Right lung (tissue), 5 donors: ENCODE measurements around the gene PNPLA3. TPM values are rescaled to one million over a fixed set of nuclear protein-coding genes. Genes with fewer than 3 reads are reported as not detected.
"Not testable (repeated sequence)": the region's sequence is repeated elsewhere in the genome, so short reads cannot be mapped to it uniquely, and the experiment has no call there.

Experiments used
- DNase-seq, 2 donors: peaks; one replicate each; pipeline ENCODE4 v3.0.0-alpha.2; 2013
- polyA plus RNA-seq, 5 donors: library from polyadenylated mRNA; unstranded; fragments of 120-200 nt; gene quantifications; one replicate each; pipeline versions ENCODE4 v1.2.1 to v1.2.3, GENCODE V29; 2013; ENCODE audit warnings: inconsistent platforms in 1 of 5, low replicate concordance in 1 of 5; ENCODE audit not compliant: insufficient read length in 5 of 5, insufficient read depth in 1 of 5

The PNPLA3 gene
- polyA plus RNA-seq, 5 donors: 0.46 to 0.77 (median 0.55) TPM

DNA sequence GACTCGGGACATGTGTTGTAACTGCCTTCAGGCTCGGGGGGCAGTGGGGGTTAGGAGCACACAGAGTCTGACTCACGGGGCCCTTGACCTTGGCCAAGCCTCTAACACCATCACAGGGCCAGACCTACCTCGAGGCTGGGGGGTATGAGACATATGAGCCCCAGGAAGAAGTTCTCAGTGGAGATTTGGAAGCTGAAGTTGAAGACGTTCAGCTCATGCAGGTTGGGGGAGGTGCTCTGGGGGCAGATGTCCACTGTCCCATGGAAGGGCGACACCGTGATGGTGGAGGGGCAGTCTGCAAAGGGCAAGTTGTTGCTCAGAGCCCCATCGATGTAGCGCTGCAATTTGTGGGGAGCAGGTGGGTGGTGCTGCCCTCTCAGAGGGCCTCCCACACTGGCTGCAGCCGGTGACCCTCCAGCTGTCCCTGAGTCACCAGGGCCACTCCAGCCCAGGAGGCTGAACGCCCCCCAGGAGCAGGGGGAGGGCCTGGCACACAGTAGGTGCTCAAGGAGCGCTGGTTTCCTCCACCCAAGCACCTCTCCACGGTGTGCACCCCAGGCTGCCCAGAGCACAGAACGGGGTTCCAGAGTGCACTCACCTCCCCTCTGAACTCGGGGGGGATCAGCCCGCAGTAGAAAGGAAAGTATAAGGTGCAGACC lies 34.3 kb upstream of the PNPLA3 start:
- DNase-seq: no peak

DNA sequence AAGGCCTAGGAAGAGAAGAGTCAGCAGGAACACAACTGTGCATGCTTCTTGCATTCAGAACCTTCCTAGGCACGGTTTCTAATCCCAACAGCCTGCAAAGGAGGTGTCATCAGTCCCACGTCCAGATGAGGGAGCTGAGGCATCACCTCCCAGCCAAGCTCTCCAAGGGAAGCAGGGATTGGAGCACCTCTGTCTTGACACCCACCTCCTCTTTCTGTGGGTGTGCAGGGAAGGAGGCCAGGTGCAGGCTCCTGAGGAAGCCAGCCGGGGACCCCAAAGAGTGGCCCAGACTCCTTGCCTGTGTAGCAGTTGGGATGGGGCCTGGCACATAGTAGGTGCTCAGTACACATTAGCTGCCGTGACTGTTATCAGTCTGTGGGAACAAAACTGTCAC lies 33.7 kb upstream of the PNPLA3 start:
- DNase-seq: no peak

DNA sequence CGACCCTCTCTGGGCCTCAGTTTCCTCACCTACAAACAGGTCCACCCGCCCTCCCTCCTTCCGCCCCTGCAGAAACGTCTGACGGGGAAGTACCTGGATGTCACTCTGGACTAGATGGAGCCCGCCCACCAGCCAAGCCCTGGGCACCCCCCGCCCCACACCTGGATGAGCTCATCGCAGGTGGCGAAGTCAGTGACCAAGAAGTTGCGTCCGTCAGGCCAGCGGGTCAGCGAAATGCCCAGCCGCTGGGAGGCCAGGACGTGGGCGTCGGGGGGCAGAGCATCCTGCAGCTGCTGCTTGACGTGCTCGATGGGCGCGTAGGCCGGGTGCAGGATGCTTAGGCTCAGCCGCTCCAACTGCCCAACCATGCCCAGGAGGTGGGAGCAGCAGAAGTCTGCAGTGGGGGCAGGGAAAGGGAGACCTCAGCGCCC lies 32.7 kb upstream of the PNPLA3 start:
- DNase-seq: no peak

DNA sequence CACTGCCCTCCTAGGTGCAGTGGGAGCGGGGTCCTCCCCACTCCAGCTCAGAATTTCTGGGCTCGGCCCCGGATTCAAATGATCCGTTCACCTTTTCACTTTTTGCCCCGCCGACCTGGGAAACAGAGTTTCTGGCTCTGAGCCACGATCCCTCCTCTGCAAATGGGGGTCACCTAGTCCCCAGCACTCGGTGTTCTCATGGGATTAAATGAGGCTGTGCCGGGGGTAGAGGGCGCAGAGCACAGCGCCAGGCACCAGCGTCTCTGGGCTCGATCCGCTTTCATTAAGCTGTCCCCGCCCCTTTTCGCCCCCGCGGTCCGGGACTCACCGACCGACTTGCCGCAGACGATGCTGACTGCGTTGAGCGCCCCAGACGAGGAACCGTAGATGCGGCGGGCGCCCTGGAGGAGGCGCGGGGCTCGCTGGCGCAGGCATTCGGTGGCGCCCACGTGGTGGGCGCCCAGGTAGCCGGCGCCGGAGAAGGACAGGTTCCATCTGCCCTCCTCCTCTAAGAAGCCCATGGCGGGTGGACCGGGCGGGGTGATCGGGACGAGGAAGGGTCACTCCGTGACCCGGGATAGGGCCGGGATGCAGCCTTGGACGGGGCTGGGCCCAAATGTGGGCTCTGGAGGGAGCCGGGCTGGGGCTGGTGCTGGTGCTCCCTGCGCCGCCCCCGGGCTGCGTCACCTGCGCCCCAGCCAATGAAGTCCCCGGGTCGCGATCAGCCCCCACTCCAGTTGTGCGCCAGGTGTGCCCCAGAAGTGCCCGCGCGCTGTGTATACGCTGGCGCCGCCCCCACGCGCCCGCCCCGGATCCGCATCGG lies 32.0 kb upstream of the PNPLA3 start, which contains the start of gene PNPLA5:
TSS of gene PNPLA5 (minus strand) at position 654 of the 823 bp plus-strand sequence. CDS start at position 521, 133 bp downstream.
- no peak for DNase-seq

DNA sequence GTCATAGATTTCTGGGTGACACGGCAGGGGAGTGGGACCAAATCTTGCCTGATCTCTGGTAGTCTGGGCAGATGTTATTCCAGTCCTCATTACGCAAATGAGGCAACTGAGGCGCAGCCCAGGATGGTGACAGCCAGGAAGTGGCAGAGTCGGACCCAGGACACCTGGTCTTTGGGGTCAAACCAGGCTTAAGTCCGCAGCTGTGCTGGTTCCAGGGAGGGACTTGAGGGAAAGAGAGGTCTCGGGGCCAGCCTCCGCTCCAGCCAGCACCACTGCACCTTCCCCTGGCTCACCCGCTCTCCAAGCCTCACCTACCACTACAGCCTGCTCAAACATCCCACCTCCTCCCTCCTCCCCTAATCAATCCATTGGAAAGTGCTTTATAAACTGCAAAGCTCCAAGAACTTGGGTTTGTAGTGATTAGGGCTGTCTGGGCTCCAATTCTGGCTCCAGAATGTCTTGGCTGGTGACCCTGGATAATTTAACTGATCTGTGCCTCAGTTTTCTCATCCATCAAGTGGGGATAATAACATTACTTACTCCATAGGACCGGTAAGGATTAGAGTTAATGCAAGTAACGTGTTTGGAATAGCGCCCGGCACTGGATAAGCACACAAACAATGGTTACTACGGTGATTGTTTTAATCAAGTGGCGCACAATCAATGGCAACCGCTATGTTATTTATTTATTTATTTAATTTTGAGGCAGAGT lies 31.3 kb upstream of the PNPLA3 start:
- no peak for DNase-seq

DNA sequence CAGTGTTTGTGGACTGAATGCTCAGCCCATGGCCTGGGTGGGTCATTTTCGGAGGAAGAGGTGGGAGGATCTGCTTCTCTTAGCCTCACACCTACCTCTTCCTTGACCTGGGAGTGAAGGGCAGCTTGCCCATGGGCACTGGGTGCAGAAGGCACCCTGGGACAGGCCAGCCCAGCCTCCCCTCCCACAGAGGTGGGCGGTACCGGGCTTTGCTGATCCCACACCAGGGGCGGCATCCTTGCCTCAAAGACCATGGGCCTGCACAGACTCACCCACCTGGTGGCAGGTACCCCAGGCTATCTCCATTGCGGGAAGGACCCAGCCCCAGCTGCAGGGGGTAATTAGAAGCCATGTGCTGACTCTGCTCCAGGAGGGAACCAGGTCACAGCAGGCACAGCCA lies 30.3 kb upstream of the PNPLA3 start:
- DNase-seq: no peak

DNA sequence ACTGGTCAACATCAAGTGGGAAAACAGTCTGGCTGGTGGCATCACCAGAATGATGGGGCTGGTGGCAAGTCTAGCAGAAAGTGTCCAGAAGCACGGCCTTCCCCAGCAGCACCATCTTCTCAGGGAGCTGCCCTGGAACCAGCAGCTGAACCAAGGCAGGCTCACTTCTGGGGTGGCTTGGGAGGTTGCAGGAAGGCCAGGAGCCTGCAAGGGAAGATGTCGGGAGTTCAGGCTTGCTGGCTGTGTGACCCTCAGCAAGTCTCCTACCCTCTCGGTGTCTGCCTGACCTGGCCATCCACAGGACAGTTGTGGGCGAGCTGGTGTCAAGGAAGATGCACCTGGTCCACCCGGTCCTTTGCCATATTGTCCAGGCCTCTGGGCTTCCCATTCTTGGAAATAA lies 29.5 kb upstream of the PNPLA3 start:
- no peak for DNase-seq

DNA sequence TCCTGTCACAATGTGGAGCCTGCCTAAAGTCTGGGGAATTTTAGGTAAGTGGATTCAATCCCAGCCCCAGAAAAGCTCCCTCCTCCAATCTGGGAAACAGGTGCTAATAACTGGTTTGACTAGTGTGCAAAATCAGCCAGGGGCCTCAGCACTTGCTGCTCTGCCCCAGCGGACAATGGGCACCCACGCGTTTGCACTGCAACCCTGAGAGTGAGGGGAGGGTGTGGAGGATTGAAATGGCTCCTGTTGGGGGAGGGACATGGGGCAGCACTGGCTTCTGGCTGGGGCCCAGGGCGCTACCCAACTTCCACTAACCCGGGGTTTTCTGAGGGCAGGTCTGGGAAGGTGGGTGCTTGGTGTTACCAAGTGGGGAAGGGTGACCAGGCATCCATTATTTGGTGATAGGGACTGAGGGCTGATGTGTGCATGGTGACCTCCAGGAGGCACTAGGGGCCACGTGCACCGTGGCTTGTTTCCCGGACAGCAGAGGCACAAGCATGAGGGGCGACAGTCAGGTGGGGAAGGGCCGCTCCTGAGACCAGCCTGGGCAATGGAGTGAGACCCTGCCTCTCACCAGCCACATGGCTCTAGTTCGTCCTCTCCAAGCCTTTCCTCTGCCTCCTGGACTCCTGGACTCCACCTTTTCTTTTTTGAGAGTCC lies 27.5 kb upstream of the PNPLA3 start:
- DNase-seq: no peak

DNA sequence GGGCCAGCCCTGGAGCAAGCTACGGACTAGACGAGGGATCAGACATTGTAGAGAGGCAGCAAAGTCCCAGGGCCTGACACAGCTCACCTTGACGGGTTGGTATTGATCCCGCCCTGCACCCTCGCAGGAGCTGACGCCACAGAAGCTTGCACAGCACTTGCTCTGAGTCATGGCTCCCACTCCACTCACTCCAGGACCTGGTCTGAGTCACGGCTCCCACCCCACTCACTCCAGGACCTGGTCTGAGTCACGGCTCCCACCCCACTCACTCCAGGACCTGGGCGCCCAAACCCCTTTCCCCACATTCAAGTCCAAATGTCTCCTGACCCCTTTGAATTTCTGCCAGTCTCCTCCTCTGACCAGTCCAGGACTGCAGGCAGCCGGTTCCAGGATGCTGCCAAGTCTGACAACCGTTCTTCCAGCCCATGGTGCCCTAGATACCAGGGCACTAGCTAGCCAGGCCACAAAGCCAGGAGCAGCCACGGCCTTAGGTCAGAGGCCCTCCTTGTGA lies 25.8 kb upstream of the PNPLA3 start:
- DNase-seq: no peak

DNA sequence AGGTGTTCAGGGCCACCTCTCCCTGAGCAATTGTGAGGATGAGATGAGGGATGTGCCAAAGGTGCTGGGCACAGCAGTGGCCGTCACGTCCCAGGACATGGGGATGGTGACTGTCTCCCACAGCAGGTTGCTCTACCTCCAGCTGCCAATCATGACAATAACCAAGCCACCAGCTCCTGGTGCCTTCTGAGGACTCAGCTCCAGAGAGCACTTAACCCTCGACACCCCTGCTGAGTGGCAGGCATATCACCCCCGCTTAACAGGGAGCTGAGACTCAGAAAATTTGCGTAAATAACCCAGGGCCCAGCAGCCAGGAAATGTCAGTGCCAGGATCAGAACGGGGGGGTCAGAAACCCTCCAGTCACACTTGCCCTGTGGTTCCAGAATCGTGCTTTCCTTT lies 23.4 kb upstream of the PNPLA3 start:
- no peak for DNase-seq

DNA sequence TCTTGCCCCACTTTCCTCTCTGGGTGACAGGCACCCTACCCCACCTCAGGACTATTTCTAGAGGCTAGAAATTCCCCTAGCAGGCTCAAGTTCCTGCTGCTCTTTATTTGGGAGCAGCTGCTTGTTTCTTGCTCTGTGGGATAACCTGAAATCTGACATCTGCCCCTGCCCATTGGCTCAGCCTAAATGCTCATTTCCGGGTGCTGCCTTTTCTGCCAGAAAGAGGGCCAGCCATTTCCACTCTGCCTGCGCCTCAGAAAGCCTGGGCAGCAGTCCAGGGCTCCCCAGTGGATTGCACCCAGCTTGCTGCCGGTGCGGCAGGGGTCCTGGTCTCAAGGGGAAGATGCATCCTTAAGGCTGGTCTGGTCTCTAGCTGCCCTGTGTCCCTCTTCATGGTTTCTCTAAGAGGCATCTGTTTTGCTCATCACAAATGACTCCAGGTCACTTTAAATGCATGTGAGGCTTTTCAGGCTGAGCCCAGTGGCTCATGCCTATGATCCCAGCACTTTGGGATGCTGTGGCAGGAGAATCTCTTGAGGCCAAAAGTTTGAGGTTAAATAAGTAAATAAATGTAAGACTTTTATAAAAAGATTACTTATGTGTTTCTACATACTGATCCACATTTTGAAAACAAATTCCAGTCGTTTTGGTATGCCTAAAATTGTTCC lies 21.5 kb upstream of the PNPLA3 start:
- DNase-seq: no peak

DNA sequence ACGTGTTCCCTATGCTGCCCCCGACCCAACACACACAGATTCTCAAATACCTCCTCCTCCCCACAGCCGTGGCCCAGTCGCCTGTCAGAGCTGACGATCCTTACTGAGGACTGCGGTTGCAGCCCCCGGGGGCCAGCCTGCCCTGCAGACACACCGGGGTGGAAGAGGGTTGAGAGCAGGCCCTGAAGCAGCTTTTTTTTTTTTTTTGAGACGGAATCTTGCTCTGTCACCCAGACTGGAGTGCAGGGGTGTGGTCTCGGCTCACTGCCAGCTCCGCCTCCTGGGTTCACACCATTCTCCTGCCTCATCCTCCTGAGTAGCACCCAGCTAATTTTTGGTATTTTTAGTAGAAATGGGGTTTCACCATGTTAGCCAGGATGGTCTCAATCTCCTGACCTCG lies 20.6 kb upstream of the PNPLA3 start:
- not testable (repeated sequence) for DNase-seq

DNA sequence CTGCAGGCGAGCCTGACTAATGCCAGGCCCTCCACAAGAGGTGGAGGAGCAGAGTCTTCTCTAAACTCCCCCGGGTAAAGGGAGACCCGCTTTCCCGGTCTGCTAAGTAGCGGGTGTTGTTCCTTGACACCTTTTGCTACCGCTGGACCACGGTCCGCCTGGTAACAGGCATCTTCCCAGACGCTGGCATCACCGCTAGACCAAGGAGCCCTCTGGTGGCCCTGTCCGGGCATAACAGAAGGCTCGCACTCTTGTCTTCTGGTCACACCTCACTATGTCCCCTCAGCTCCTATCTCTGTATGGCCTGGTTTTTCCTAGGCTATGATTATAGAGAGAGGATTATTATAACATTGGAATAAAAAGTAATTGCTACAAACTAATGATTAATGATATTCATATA lies 19.2 kb upstream of the PNPLA3 start:
- not testable (repeated sequence) for DNase-seq

DNA sequence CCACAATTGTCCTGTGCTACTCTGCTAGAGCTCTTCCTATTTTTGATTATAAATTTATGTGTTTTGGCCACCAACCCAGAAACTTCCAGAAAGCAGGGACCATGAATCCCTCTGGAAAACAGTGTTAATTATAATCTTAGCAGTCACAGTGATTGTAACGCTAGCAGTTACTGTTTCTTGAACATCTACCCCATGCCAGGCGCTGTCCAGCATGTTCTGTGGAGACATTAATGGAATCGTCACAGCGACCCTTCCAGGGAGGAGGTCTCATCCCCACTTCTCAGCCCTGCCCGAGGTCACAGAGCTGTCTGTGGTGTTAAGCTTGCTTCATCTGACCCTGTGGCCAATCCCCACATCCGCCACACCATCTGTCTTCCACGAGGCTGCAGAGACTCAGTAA lies 17.9 kb upstream of the PNPLA3 start:
- no peak for DNase-seq

DNA sequence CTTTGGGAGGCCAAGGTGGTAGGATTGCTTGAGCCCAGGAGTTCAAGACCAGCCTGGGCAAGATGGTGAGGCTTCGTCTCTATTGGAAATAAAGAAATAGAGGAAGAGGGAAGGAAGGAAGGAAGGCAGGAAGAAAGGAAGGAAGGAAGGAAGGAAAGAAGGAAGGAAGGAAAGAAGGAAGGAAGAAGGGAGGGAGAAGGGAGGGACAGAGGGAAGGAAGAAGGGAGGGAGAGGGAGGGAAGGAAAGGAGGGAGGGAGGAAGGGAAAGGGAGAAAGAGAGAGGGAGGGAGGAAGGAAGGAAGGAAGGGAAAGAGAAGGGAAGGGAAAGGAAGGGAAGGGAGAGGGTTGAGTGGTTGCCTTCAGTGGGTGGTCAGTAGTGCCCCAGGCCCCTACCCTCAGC lies 13.9 kb upstream of the PNPLA3 start:
- no peak for DNase-seq

DNA sequence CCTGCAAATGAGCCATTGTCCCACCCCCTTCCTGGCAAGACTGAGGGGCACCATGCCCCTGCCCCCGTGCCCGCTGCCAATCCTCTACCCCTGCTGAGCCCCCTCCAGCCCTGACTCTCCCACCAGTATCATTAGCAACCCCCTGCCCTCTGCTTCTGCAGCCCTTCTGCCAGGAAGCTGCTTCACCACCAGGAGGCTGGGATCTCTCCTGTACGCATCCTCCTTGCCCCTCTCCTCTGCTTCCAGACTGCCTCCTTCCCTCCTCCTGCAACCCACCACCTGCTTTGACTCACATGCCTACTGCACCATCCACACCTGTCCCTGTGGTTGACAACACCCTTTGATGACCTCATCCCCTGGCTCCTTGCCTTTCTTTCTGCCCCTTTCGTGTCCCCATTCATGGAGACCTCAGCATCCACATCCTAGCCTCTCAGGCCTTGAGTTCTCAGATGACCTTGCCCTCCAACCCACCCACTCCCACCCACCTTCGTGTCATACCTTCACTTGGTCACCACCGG lies 13.4 kb upstream of the PNPLA3 start:
- DNase-seq: no peak

DNA sequence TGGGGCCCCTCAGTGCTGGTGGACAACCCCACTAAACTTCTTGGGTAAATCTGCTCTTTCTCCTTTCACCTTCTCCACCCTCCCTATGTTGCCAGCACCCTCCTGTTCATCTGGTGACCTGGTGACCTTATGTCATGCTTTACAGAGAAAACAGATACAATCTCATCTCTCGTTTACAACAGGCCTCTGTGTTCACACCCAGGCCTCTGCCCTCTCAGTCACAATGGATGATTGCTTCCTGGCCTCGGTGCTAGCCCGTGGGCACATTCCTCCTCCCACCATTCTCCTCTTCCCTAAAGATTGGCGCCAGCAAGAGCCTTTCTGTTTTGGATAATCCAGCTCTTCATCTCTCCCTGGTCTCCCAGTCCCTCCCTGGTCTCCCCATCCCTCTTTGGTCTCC lies 12.3 kb upstream of the PNPLA3 start:
- no peak for DNase-seq

DNA sequence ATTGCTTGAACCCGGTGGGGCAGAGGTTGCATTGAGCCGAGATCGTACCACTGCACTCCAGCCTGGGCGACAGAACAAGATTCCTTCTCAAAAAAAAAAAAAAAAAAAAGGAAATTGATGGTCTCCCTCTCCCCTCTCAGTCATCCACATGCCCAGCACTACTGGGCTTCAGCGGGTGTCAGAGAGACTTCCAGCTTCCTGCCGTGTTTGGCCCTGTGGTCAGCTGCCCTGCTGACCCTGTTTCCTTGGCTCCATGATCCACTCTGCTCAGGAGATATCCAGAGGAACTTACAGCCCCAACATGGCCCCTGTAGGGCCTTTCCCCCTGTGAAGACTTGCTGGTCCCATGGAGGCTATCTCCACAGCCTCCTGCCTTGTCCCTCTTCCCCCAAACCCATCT lies 6.1 kb upstream of the PNPLA3 start:
- no peak for DNase-seq

DNA sequence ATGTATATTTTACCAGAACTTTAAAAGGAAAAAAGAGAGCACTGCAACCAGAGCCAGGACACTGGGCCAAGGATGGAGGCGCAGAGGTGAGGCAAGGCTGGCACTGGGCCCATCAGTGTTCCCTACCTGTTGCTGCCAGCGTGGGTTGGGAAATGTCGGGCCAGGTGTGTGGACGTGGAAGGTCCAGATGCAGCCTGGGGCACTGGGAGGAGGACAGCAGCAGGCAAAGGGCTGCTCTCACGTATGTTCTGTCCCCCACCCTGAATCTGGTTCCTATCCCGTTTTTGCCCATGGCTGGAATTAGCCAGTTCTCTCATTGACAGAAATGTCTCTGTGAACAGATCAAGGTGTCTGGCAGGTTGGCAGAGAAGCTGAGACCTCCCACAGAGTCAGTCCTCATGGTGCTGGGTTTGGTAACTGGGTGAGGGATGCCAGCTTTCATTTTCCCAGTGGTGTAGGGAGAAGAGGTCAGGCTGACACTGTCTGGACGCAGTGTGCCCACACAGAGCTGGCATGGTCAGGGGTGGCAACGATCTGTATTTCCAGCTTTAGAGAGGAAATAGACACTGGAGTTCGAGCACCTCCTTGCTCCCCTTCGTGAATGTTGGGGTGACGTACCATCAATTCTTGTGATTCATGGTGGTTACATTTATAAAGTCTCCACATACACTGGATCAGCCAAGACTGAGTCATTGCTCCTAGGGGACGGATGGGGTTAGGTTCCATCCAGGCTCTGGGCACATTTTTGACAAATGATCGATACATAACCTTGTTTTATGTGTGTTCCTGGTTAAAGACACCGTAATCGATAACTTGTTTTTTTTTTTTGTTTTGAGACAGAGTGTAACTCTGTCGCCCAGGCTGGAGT lies 4.3 kb upstream of the PNPLA3 start:
- DNase-seq: no peak

DNA sequence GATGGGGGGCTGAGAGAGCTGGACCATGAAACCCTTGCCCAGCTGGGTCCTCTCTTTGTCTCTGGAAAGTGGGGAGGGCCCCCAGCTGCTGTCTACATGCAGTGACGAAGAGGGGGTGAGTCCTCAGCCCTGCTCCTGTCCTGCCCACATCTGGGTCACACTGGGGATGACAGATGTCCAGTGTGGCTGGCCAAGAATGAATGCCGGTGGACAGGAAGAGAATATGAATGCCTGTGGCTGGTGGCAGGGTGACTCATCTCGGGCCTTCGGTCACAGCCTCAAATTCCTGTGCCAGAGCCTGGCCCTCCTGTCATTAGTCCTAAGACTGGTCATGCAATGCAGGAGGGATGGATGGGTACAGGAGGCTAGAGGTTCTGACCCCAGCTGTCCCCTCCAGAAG lies 2.2 kb upstream of the PNPLA3 start:
- DNase-seq: no peak
